HEK293 (cell line): ENCODE data around the gene CEP350.

Experiments
- MYNN ChIP-seq: fragments of 450-650 bp; formaldehyde crosslinking; IDR thresholded peaks from 2 replicates; pipeline ENCODE4 v1.5.1; 2016; ENCODE audit warnings: missing biosample characterization, missing genetic modification characterization, borderline replicate concordance
- ZNF239 ChIP-seq: fragments of 450-650 bp; formaldehyde crosslinking; IDR thresholded peaks from 2 replicates; pipeline ENCODE4 v1.5.1; 2016; ENCODE audit warnings: missing biosample characterization, missing genetic modification characterization
- ZNF416 ChIP-seq: fragments of 450-650 bp; formaldehyde crosslinking; IDR thresholded peaks from 2 replicates; pipeline ENCODE4 v1.5.1; 2016; ENCODE audit warnings: missing biosample characterization, missing genetic modification characterization
- ZNF600 ChIP-seq: fragments of 450-650 bp; formaldehyde crosslinking; IDR thresholded peaks from 2 replicates; pipeline ENCODE4 v1.5.1; 2016; ENCODE audit warnings: missing biosample characterization, missing genetic modification characterization
- ZNF626 ChIP-seq: fragments of 450-650 bp; sonication (Bioruptor Pico); formaldehyde crosslinking; IDR thresholded peaks from 2 replicates; pipeline ENCODE4 v1.5.1; 2018; ENCODE audit warnings: missing biosample characterization, missing genetic modification characterization, inconsistent platforms

- TF ChIP-seq ZNF416 (tag by site-specific recombination) (no peak), ZNF600 (tag by site-specific recombination) (no peak), ZNF626 (no peak), MYNN (tag by site-specific recombination) (no peak), ZNF239 (no peak)
Measured at GRCh38 chr1:180144659-180145357, 190.2 kb downstream of the CEP350 start.
